Breast epithelium (tissue), 3 donors: ENCODE data around the gene NR2F1.

Experiments used
- POLR2A ChIP-seq: fragments of 450-650 bp; IDR thresholded peaks from one replicate; pipeline ENCODE4 v1.6.1; 2016; ENCODE audit warnings: antibody characterized with exemption, mild to moderate bottlenecking, moderate library complexity
- POLR2AphosphoS5 ChIP-seq, 3 donors: sonication (generic); formaldehyde crosslinking; IDR thresholded peaks; one replicate each; pipeline ENCODE4 v1.6.1; 2017; ENCODE audit warnings: antibody characterized with exemption in 3 of 3
- TF ChIP-seq, protein P1 (sequence below), 3 donors: fragments of 450-650 bp; IDR thresholded peaks; one replicate each; pipeline ENCODE4 v1.5.1; 2016 to 2017; ENCODE audit warnings: antibody characterized with exemption in 3 of 3, mild to moderate bottlenecking in 3 of 3, moderate library complexity in 3 of 3

DNA sequence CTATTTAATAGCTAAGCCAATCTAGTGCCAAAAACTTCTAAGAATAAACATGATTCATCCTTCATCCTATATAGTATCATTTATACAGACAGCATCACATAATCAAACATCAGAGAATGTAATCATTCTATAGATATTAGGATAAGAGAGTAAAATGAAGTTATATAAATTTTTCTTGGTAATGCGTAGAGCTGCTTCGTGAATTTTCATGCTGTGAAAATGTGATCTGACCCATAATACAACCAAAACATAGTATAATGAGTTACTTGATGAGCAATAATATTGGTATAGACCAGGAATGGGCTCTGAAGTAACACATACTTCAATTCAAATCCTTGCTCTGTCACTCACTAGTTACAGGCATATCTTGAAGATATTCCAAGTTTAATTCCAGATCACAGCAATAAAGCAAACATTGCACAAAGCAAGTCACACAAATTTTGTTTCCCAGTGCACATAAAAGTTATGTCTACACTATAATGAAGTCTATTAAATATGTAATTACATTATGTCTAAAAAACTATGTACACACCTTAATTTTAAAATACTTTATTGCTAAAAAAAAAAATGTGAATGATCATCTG, 25.9 kb upstream of the NR2F1 start:
- no peak for TF ChIP-seq POLR2A
- TF ChIP-seq, protein P1, sequence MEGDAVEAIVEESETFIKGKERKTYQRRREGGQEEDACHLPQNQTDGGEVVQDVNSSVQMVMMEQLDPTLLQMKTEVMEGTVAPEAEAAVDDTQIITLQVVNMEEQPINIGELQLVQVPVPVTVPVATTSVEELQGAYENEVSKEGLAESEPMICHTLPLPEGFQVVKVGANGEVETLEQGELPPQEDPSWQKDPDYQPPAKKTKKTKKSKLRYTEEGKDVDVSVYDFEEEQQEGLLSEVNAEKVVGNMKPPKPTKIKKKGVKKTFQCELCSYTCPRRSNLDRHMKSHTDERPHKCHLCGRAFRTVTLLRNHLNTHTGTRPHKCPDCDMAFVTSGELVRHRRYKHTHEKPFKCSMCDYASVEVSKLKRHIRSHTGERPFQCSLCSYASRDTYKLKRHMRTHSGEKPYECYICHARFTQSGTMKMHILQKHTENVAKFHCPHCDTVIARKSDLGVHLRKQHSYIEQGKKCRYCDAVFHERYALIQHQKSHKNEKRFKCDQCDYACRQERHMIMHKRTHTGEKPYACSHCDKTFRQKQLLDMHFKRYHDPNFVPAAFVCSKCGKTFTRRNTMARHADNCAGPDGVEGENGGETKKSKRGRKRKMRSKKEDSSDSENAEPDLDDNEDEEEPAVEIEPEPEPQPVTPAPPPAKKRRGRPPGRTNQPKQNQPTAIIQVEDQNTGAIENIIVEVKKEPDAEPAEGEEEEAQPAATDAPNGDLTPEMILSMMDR (IDR thresholded peaks at IDR 0.05): no peak
- TF ChIP-seq POLR2AphosphoS5 (IDR thresholded peaks at IDR 0.05): no peak
